Activated T-helper 1 cell treated with anti-CD3 and anti-CD28 coated beads, Interleukin-2, amount 50 U/mL, for 16 hours (primary cell): Measurements from ENCODE around the gene SMYD2.

ENCODE experiments used
- DNase-seq, 2 donors: peaks; one replicate each; pipeline ENCODE4 v3.0.0-alpha.2; 2020; ENCODE audit warnings: low read depth in 1 of 2, low spot score in 1 of 2

Gene SMYD2

DNA sequence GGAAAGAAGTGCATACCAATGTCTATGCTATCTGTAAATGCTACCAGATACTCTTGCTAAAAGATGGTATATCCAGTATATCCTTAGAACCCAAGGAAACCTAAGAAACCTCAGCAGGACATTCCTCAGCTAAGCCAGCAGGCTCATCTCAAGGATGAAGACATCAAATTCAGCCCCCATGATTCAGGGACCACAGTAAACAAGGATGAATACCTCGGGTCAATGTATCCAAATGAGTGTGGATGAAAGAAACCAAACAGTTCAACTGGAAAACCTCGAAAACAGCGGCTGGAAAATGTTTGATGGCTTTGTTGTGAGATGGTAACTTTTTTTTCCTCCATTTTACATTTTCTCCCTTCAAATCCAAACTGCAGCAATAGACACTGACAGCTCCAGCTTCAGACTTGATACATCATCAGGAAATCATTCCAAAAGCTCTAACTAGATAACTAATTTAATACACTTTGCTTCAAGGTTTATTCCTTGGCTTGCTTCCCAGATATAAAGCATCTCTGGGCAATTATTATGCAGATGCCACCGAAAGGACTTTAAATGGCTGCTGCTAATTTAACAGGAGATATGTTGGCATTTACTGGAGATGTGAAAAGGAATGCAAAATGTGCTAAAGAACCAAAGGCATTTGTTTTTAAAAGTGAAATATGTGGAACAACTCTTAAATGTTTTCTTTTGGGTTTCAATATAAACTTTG lies 73.6 kb downstream of the SMYD2 start:
- no peak for DNase-seq

DNA sequence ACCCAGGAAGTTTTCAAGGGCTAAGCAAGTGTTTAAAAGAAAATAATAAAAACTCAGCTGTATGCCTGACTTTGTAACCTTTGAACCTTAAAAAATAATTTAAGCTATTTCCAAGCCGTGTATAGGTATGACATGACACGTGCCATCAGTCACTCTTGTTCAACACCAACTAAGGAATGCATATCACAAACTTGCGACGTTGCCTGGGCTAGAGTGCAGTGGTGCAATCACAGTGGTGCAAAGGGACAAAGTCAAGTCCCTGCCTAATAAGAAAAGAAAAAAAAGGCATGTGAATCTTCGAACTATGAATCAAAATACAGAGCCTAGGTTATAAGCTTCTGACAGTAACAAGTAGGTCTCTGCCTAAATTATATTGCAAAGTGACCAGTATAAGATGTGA lies 79.2 kb downstream of the SMYD2 start:
- DNase-seq: no peak

DNA sequence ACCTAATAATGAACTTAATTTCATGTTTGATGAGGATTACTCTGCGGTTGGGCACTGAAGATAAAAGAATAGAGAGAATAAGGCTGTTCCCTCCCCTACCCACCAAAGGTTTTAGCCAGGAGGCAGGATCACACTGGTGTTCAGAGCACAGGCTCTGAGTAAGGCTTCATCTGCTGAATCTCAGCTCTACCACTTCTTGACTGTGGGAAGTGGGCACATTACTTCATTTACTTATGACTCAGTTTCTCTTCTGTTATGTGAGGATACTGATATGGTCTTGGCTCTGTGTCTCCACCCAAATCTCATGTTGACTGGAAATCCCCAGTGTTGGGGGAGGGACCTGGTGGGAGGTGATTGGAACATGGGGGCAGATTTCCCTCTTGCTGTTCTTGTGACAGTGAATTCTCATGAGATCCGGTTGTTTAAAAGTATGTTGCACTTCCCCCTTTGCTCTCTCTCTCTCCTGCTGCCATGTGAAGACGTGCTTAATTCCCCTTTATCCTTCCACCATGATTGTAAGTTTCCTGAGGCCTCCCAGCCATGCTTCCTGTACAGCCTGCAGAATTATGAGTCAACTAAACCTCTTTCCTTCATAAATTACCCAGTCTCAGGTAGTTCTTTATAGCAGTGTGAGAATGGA lies 79.7 kb downstream of the SMYD2 start:
- DNase-seq: no peak

DNA sequence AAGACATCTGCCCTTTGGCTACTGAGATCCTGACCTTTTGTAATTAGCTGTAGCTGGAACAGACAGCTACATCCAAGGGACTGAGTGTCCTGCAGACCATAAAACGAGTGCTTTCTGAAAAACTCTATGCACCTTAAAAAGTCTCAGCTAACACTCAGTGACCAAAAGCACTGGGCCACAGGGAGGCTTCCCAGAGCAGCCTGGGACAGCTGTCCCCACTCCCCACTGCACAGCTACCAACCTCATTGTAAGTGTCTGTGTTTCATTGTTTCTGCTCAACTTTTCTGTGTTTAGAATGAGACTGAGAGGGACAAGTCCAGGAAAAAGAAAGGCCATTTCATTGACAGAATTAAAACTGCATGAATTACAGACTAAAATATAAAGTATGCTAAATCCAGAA lies 80.7 kb downstream of the SMYD2 start:
- no peak for DNase-seq

DNA sequence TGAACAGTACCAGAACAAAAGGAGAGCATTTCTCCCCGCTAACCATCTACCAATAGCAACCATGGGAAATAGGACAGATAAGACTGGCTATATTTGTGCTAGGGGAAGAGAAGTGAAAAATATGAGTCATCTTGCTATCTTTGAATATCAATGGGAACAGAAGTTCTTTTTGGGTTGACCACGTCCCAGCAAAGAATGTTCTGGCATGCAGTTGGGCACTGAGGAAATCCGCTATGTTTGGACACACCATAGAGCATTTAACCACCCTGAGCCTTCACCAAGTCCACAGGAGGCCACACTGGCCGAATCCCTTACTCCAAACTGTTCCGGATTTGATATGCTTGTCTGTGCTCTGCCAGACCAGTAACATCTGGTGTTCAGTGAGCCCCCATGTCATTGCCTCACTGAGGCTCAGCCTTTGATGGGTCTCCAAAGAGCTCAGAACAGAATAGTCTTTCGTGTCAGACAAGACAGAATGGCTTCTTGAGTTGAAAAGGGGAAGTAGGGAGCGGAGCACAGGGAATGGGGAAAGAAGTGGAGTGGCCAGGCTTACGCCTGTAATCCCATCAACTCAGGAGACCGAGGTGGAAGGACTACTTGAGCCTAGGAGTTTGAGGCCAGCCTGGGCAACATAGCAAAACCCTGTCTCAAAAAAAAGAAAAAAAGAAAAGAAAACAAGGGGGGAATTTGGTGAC lies 81.4 kb downstream of the SMYD2 start:
- DNase-seq: no peak

DNA sequence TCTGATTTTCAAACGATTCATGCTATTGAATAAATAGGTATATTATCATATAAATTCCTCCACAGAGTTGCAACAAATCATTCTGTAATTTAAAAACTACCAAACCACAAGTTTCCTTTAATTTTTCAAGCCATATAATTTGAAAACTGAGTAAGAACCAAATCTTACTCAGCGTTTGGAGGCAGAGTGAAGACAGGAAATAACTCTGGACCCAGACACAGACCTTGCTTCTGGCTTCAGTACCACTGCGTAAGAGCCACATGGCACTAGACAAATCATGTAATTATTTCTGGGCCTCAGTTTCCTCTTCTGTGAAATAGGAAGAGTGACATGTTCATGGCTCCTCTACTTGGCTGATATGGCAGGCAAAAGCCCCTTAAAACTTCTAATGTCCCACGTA lies 82.4 kb downstream of the SMYD2 start:
- DNase-seq: no peak

DNA sequence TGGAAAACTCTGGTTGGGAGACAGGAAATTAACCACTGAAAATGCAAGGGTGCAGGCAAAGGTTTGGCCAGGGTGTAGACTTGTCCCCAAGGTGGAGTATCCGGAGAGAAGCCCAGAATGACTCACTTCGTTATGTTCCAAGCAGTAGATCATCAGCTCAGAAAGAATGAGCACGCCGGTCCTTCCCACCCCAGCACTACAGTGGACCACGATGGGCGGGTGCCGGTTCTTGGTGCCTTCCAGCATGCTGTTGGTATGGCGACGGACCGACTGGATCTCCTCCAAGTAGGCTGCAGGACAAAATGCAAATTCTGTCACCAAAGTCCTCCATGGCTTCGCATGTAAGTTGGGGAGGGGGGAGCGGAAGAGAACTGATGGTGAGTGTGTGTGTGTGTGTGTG lies 83.4 kb downstream of the SMYD2 start:
- no peak for DNase-seq

DNA sequence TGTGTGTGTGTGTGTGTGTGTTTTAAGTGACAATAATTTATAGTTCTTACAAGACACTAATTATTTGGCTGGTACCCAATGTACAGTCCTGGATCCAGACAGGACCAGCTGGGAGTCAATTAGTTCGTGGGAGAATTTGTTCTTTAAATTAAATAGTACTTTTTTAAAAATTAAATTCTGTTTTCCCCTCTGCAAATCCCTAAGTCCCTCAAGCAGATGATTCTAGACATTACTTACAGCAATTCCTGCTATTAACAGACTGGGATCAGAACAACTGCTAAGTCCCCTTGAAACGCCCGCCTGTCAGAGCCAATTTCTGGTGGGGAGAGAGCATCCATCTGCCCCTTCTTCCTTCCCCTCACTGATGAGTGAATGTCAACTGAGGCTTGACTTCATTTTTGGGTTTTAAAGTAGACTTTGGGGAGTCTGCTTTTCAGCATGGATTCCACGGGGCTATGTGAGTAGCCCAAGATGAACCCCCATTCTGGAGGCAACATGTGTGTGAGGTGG lies 83.9 kb downstream of the SMYD2 start:
- no peak for DNase-seq

DNA sequence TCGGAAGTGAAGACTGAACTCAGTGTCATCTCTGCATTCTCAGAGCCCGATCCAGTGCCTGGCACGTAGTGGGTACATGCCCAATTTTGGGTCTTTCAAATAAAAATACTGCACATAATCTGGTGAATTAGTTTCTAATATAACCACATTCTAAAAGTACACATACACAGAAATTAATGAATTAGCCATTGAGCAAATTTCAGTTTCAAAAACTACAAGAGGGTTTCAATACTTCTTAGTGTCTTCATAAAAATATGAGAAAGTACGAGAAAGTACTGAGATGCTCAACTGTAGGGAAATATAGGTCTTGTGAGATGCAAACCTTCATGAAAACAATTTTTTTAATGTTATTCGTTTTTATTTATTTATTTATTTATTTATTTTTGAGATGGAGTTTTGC lies 86.9 kb downstream of the SMYD2 start:
- no peak for DNase-seq

DNA sequence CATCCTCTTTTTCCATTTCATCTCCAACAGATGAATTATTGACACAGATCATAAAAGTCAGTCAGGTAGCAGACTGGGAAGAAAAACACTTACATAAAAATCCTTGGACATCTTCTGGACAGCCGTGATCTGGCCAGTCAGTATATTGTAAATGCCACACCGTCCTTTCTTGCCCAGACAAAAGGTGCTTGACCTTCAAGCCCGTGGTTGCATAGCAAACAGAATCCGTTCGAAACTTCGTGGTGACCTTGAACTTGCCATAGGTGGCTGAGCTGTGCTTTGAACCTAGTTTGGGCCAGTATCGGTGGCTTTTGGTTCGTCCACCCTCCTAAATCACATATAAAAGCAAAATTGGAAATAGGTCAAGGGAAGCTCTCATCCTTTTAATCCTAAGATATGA lies 88.4 kb downstream of the SMYD2 start:
- DNase-seq: no peak

DNA sequence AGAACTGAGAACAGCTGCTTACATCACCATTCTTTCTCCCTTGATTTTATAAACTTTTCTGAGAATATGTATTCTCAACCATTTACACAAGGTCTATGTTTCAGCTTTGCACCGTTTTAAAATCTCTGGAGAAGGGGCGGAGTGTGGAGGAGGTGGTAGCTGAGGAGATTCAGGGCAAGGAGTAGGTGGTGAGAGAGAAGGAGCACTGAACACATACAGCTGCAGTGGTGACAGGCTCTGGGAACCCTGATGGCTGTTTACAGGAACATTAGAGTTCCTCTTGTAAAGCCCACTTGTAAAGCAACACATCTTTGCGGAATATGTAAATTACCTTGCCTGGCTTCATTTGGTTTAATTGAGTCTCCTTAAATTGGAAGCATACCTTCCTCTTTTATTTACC lies 89.7 kb downstream of the SMYD2 start:
- DNase-seq: no peak

DNA sequence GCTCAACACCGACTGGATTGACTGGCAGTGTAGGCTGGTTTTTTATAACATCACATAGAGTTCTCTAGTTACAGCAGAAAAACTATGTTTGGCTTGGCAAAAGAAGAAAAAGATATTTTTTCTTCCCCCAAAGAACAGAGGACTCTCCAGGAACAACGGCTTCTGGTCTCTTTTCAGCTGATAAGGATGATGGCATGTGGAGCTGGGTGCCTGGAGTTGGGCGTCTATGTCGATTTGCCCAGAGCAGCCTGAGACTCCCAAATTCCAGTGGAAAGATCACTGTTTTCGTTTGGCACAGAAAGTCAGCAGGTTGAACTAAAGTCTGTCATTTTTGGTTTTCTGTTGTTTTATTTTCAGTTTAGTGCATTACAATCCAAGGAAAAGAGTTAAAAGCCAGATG lies 91.1 kb downstream of the SMYD2 start:
- no peak for DNase-seq

DNA sequence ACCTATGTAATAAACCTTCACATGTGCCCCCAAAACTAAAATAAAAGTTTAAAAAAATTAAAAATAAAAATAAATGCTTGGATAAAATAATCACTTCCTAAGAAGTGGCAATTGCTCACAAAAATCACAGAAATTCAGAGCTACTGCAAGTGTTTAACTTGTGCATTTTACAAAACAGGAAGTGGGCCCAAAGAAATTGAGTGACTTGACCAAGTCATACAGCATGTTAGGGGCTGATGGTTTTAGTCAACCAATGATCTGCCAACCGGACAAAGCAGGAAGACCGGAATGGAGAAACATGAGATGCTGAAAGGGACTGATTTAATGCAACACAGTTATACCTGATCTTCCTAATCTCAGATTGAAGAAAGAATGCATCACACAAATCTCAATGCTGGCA lies 96.5 kb downstream of the SMYD2 start:
- no peak for DNase-seq

DNA sequence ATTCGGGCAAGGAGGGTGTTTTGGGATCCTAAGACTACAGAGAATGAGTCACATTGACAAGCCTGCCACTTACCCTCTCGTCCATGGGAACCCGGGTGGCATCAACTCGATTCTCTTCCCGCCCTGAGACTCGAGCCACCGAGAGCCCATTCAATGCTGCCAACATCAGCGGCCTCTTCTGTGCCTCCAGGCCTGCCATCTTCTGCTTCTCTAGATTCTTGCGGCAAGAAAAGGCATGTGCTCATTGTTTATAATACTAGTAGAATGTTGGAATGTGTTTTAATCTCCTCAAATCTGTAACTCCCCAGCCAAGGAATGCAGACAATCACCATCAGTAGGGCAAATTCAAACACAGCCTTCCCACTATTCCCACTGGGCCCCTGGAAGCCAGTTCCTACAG lies 96.9 kb downstream of the SMYD2 start:
- DNase-seq: no peak

DNA sequence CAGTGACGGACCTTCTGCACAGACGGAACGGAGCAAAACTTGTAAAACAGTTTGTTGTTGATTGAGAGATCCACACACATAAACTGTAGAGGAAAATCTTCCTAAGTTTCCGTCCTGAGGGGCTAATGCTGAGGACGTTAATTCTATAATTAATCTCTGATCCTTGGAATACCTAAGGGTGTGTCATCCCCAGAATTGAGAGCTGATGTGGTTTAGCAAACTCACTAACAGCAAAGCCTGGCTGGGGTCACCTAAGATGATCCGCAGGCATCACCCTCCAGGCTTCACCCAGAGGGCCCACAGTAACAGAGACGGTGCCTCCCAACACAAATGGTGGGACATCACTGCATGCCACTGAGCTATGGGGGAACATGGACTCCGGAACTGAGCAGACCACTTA lies 97.5 kb downstream of the SMYD2 start:
- DNase-seq: no peak

DNA sequence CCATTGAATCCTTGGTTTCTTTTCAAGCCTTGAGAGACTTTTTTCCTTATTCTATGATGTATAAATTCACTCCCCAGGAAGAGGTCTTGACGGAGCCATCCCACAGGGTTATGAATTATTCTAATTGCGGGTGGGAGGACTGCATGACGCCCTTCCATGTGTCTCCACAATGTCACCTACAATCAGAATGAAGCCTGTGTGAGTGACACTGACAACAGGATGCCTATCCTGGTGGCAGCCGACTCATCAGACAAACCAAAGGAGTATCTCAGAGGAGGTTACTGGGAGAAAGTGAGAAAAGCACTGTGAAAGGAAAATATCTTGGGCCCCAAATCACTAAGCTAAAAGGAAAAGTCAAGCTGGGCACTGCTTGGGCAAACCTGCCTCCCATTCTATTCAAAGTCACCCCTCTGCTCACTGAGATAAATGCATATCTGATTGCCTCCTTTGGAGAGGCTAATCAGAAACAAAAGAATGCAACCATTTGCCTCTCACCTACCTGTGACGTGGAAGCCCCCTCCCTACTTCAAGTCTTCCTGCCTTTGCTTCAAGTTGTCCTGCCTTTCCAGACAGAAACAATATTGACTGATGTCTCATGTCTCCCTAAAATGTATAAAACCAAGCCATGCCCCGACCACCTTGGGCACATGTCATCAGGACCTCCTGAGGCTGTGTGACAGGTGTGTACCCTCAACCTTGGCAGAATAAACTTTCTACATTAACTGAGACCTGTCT lies 98.4 kb downstream of the SMYD2 start:
- no peak for DNase-seq

DNA sequence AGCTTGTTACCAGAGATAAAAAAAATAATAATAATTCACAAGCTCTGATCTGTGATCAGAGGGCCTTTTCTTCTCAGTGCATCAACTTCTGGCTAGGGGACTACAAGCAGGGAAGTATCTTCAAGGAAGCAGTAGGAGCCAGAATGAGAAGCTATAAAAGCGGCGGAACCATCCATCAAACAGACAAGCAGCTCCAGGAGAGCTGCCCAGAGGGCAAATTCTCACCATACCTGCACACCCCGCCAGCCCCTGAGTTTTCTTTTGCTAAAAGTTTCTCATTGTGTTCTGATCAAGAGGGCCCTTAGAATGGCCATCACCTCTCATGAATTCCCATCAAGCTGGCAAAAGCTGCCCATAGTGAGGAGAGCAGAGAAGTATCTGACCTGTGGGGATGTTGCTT lies 99.4 kb downstream of the SMYD2 start:
- no peak for DNase-seq

DNA sequence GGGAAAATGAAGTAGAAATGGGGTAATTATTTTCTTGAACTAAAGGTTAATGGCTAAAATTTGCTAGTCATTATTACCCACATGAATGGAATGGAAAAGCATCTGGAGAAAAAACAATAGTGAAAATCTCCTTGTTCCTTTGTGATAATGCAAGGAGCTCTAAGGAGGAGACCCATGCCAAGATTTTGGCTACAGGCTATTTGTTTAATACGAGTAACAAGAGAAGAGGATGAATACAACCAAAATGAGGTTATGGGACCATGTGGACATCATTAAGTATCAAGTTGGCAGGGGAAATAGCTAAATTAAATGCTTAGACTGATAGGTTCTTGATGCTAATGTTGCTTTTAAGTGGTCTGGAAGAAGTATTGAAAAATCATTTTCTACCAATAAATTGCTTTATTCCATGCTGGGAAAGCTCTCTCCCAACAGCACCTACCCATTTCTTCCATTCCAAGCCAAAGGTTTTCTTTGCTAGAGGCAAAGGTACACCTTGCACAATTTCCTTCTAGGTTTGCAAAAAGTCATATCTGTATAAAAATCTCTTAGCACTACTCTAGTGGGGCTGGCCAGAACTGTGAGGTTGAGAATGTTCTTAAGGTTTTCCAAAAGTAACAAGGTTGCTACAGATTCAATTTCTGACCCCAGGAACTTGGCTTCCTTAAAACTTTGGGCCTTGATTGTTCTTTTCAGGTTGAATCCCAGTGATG lies 100.2 kb downstream of the SMYD2 start:
- no peak for DNase-seq

DNA sequence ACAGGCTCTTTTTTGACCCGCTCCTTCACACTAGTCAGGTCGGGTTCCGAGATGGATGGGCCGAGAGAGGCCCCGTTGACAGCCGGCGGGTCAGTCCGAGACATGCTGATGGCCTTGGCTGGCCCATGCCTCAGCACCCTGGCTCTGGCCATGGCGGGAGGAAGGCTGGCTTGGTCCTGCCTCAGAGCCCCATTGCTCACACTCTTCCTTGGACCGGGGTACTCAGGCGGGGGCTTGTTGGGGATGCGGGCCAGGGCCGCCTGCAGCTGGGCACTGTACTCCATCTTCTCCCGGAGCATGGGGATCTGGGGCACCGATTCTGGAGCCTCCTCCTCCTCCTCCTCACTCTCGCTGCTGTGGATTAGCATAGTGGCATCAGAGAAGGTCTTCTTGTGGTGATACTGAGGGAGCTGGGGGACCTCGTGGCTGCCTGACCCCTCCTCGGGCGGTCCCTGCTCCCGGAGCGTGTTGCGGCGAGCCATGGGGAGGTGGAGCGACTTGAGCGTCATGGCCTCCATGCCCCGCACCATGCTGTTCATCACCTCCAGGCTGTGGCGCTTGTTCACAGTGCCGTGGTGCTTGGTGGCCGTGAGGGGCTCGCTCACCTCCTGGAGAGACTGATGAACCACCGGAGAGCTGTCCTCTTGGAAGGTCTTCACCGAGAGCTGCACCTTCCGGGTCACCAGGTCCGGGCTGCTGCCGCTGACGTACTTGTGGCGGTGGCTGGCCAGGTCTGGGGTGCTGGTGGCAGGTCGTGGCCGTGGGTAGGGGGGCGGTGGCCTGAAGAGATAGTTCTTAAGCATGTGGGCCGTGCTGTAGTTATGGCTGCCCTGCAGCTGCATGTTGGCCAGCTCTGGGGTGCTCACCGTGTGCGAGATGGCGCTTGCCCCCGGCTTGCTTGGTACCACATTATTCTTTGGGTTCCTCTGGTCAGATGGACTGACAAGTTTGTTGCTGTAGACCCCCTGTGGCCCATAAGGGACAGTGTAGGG lies 102.7 kb downstream of the SMYD2 start:
- no peak for DNase-seq
